ENCODE measurements around the gene EML6. TPM values are rescaled to one million over a fixed set of nuclear protein-coding genes. Genes with fewer than 3 reads are reported as not detected.

Gene EML6
- total RNA-seq, 2 experiments from 2014 or later = 1.2 to 1.7 TPM

GRCh38 chr2:54966837-54967236 lies 243.4 kb downstream of the EML6 start:
- H3K4me3 Mint-ChIP-seq = no peak overlapping the region
- ChIA-PET CTCF (interaction anchor here (1.1 kb wide), 1 partner anchor 13 kb away, joined by 3 read pairs; no protein-coding TSS in a partner anchor), POLR2A (interaction anchor here (0.6 to 1.0 kb wide), 2 partner anchors 10 to 153 kb away, joined by 3 read pairs; no protein-coding TSS in a partner anchor)
- peaks cover 32% of the 10 kb centered on the region for H3K4me1 Mint-ChIP-seq (ENCODE audit: low read depth)
- H3K36me3 Mint-ChIP-seq (ENCODE audit: low read depth) = peaks cover 11% of the 10 kb centered on the region
- ATAC-seq (no peak), DNase-seq (no peak)
- no peaks in the 10 kb centered on the region for H3K9me3 Mint-ChIP-seq
- intact Hi-C loops (cut with micrococcal nuclease) = no loop called here
- H3K27me3 Mint-ChIP-seq = no peaks in the 10 kb centered on the region
- TF ChIP-seq CTCF (IDR thresholded peaks at IDR 0.05) = no peak
- H3K27ac Mint-ChIP-seq = no peak overlapping the region

- DNase-seq (no peak), ATAC-seq (no peak)
- H3K27ac Mint-ChIP-seq = no peak overlapping the region
- ChIA-PET POLR2A (interaction anchor here (1.0 kb wide), 1 partner anchor 10 kb away, joined by 3 read pairs; no protein-coding TSS in a partner anchor), CTCF (interaction anchor here (0.7 to 1.1 kb wide), 2 partner anchors 12 to 209 kb away, joined by 3 to 4 read pairs; no protein-coding TSS in a partner anchor)
- no peak overlapping the region for H3K4me3 Mint-ChIP-seq
- peaks cover 32% of the 10 kb centered on the region for H3K4me1 Mint-ChIP-seq (ENCODE audit: low read depth)
- H3K27me3 Mint-ChIP-seq = no peaks in the 10 kb centered on the region
- no peak for TF ChIP-seq CTCF (IDR thresholded peaks at IDR 0.05)
- H3K9me3 Mint-ChIP-seq = no peaks in the 10 kb centered on the region
- intact Hi-C loops (cut with micrococcal nuclease) = no loop called here
- peaks cover 11% of the 10 kb centered on the region for H3K36me3 Mint-ChIP-seq (ENCODE audit: low read depth)
Observed at GRCh38 chr2:54967269-54967668, 243.8 kb downstream of the EML6 start.

- Mint-ChIP-seq H3K4me1 (ENCODE audit: low read depth) (peaks cover 32% of the 10 kb centered on the region), H3K36me3 (ENCODE audit: low read depth) (peaks cover 13% of the 10 kb centered on the region), H3K27ac (no peak overlapping the region), H3K4me3 (no peak overlapping the region), H3K27me3 (no peaks in the 10 kb centered on the region), H3K9me3 (no peaks in the 10 kb centered on the region)
- ChIA-PET CTCF (interaction anchor here (0.7 to 1.1 kb wide), 2 partner anchors 12 to 208 kb away, joined by 3 to 4 read pairs; no protein-coding TSS in a partner anchor), POLR2A (no interaction called here)
- no peak for TF ChIP-seq CTCF (IDR thresholded peaks at IDR 0.05)
- ATAC-seq (no peak), DNase-seq (no peak)
- intact Hi-C loops (cut with micrococcal nuclease) = no loop called here
Observed at GRCh38 chr2:54967759-54968365, 244.4 kb downstream of the EML6 start.

- no peak overlapping the region for H3K4me3 Mint-ChIP-seq
- ChIA-PET POLR2A (no interaction called here), CTCF (interaction anchor here (0.9 kb wide), 1 partner anchor 13 kb away, joined by 3 read pairs; no protein-coding TSS in a partner anchor)
- intact Hi-C loops (cut with micrococcal nuclease) = no loop called here
- no peaks in the 10 kb centered on the region for H3K27me3 Mint-ChIP-seq
- DNase-seq (no peak), ATAC-seq (no peak)
- H3K36me3 Mint-ChIP-seq (ENCODE audit: low read depth) = peaks cover 18% of the 10 kb centered on the region
- no peak overlapping the region for H3K27ac Mint-ChIP-seq
- TF ChIP-seq CTCF (IDR thresholded peaks at IDR 0.05) = no peak
- H3K4me1 Mint-ChIP-seq (ENCODE audit: low read depth) = peaks cover 32% of the 10 kb centered on the region
- no peaks in the 10 kb centered on the region for H3K9me3 Mint-ChIP-seq
Observed at GRCh38 chr2:54968561-54969218, 245.2 kb downstream of the EML6 start.

All from activated CD8-positive, alpha-beta T cell treated with anti-CD3 and anti-CD28 coated beads for 36 hours (primary cell).